ENCODE results near the gene TRPC4. TPM values are rescaled to one million over a fixed set of nuclear protein-coding genes. Genes with fewer than 3 reads are reported as not detected.
A peak's percentile ranks its signal among the peaks of the same experiment; 100 is the strongest.

TRPC4 gene
- total RNA-seq, 1 donor from 2014 or later = 0.15 TPM

- DNase-seq (ENCODE audit: low read depth) = peak; percentile 69
Observed at GRCh38 chr13:37657134-37657533, 212.4 kb downstream of the TRPC4 start.

- DNase-seq (ENCODE audit: low read depth) = peak; percentile 89
Observed at GRCh38 chr13:37656247-37656940, 213.2 kb downstream of the TRPC4 start.

- DNase-seq (ENCODE audit: low read depth) = no peak
Observed at GRCh38 chr13:37652596-37652995, 217.0 kb downstream of the TRPC4 start.

GRCh38 chr13:37651891-37652290 is 217.7 kb downstream of the TRPC4 start:
- no peak for DNase-seq (ENCODE audit: low read depth)

GRCh38 chr13:37648609-37649008 is 221.0 kb downstream of the TRPC4 start:
- DNase-seq (ENCODE audit: low read depth) = peak; percentile 28

- DNase-seq (ENCODE audit: low read depth) = no peak
Observed at GRCh38 chr13:37647031-37647650, 222.4 kb downstream of the TRPC4 start.

GRCh38 chr13:37646531-37646930 is 223.0 kb downstream of the TRPC4 start:
- no peak for DNase-seq (ENCODE audit: low read depth)

GRCh38 chr13:37645181-37645740 is 224.3 kb downstream of the TRPC4 start:
- DNase-seq (ENCODE audit: low read depth) = no peak

GRCh38 chr13:37641391-37641790 is 228.2 kb downstream of the TRPC4 start:
- no peak for DNase-seq (ENCODE audit: low read depth)

GRCh38 chr13:37640499-37640898 is 229.1 kb downstream of the TRPC4 start:
- peak; percentile 79 for DNase-seq (ENCODE audit: low read depth)

GRCh38 chr13:37636701-37637100 is 232.9 kb downstream of the TRPC4 start:
- no peak for DNase-seq (ENCODE audit: low read depth)

GRCh38 chr13:37632294-37632693 is 237.3 kb downstream of the TRPC4 start:
- DNase-seq (ENCODE audit: low read depth) = no peak

GRCh38 chr13:37627428-37627827 is 242.1 kb downstream of the TRPC4 start:
- no peak for DNase-seq (ENCODE audit: low read depth)

- peak; percentile 11 for DNase-seq (ENCODE audit: low read depth)
Observed at GRCh38 chr13:37621811-37622361, 247.7 kb downstream of the TRPC4 start.

GRCh38 chr13:37618554-37618953 is 251.0 kb downstream of the TRPC4 start:
- peak; percentile 63 for DNase-seq (ENCODE audit: low read depth)

GRCh38 chr13:37617173-37617572 is 252.4 kb downstream of the TRPC4 start:
- peak; percentile 96 for DNase-seq (ENCODE audit: low read depth)

- DNase-seq (ENCODE audit: low read depth) = peak; percentile 15
Observed at GRCh38 chr13:37616131-37616530, 253.4 kb downstream of the TRPC4 start.

GRCh38 chr13:37615276-37615675 is 254.3 kb downstream of the TRPC4 start:
- DNase-seq (ENCODE audit: low read depth) = no peak

- no peak for DNase-seq (ENCODE audit: low read depth)
Observed at GRCh38 chr13:37613638-37614037, 255.9 kb downstream of the TRPC4 start.

GRCh38 chr13:37613236-37613635 is 256.3 kb downstream of the TRPC4 start:
- DNase-seq (ENCODE audit: low read depth) = no peak

GRCh38 chr13:37608750-37609339 is 260.7 kb downstream of the TRPC4 start:
- no peak for DNase-seq (ENCODE audit: low read depth)

- DNase-seq (ENCODE audit: low read depth) = peak; percentile 40
Observed at GRCh38 chr13:37602733-37603381, 266.7 kb downstream of the TRPC4 start.
